ENCODE measurements around the gene NEBL. TPM values are rescaled to one million over a fixed set of nuclear protein-coding genes. Genes with fewer than 3 reads are reported as not detected.

Gene NEBL
- total and polyA plus RNA-seq, 4 donors, result 19.4 to 74.7 (median 50.1) TPM

GRCh38 chr10:20836401-20836800 lies 60.7 kb downstream of the NEBL start:
- peaks cover 0 to 6% (median 3%) of the 10 kb centered on the region in 4 donors for H3K9me3 ChIP-seq (ENCODE audit: control insufficient read depth in 4 of 4, insufficient read depth in 3 of 4, low read length in 3 of 4)
- DNase-seq, result no peak
- ATAC-seq (ENCODE audit: insufficient read depth, low FRiP score), result no peak
- no peak overlapping the region for H3K27ac ChIP-seq (ENCODE audit: low read depth in 1 of 2, low read length in 1 of 2)
- H3K27me3 ChIP-seq (ENCODE audit: control insufficient read depth in 3 of 3, insufficient read depth in 3 of 3, low read length in 2 of 3), result no peaks in the 10 kb centered on the region
- H3K4me3 ChIP-seq, result no peak overlapping the region
- peaks cover 0 to 17% (median 13%) of the 10 kb centered on the region in 5 donors for H3K4me1 ChIP-seq (ENCODE audit: control insufficient read depth in 5 of 5, insufficient read depth in 5 of 5, low read length in 5 of 5)
- H3K9ac ChIP-seq (ENCODE audit: insufficient read depth in 1 of 2, low read length in 2 of 2), result no peak overlapping the region
- peaks cover 3 to 40% (median 12%) of the 10 kb centered on the region in 4 donors for H3K36me3 ChIP-seq (ENCODE audit: control insufficient read depth in 4 of 4, insufficient read depth in 4 of 4, low read length in 4 of 4)
- no peak for TF ChIP-seq CTCF (IDR thresholded peaks at IDR 0.05; ENCODE audit: control extremely low read depth, extremely low read depth)
- WGBS, 2 donors, result 93 to 98% methylated on average over 7 of the region's 7 CpGs

- peaks cover 3 to 43% (median 12%) of the 10 kb centered on the region in 4 donors for H3K36me3 ChIP-seq (ENCODE audit: control insufficient read depth in 4 of 4, insufficient read depth in 4 of 4, low read length in 4 of 4)
- H3K9ac ChIP-seq (ENCODE audit: insufficient read depth in 1 of 2, low read length in 2 of 2), result no peak overlapping the region
- H3K27ac ChIP-seq (ENCODE audit: low read depth in 1 of 2, low read length in 1 of 2), result no peak overlapping the region
- peak in 2 of 3 donors; percentile 33 to 53 for DNase-seq
- H3K27me3 ChIP-seq (ENCODE audit: control insufficient read depth in 3 of 3, insufficient read depth in 3 of 3, low read length in 2 of 3), result no peaks in the 10 kb centered on the region
- H3K4me3 ChIP-seq, result no peak overlapping the region
- TF ChIP-seq CTCF (IDR thresholded peaks at IDR 0.05; ENCODE audit: control extremely low read depth, extremely low read depth), result no peak
- no peak for ATAC-seq (ENCODE audit: insufficient read depth, low FRiP score)
- WGBS, 2 donors, result 74 to 79% methylated on average over 4 of the region's 4 CpGs
- H3K4me1 ChIP-seq (ENCODE audit: control insufficient read depth in 5 of 5, insufficient read depth in 5 of 5, low read length in 5 of 5), result peaks cover 0 to 17% (median 13%) of the 10 kb centered on the region in 5 donors
- peaks cover 0 to 6% (median 3%) of the 10 kb centered on the region in 4 donors for H3K9me3 ChIP-seq (ENCODE audit: control insufficient read depth in 4 of 4, insufficient read depth in 3 of 4, low read length in 3 of 4)
Measured at GRCh38 chr10:20835335-20835734, 61.8 kb downstream of the NEBL start.

- TF ChIP-seq CTCF (IDR thresholded peaks at IDR 0.05; ENCODE audit: control extremely low read depth, extremely low read depth), result no peak
- Histone ChIP-seq H3K4me3 (no peak overlapping the region), H3K9ac (ENCODE audit: insufficient read depth in 1 of 2, low read length in 2 of 2) (no peak overlapping the region), H3K9me3 (ENCODE audit: control insufficient read depth in 4 of 4, insufficient read depth in 3 of 4, low read length in 3 of 4) (peaks cover 0 to 6% (median 3%) of the 10 kb centered on the region in 4 donors), H3K36me3 (ENCODE audit: control insufficient read depth in 4 of 4, insufficient read depth in 4 of 4, low read length in 4 of 4) (peaks cover 4 to 40% (median 12%) of the 10 kb centered on the region in 4 donors), H3K27me3 (ENCODE audit: control insufficient read depth in 3 of 3, insufficient read depth in 3 of 3, low read length in 2 of 3) (no peaks in the 10 kb centered on the region), H3K27ac (ENCODE audit: low read depth in 1 of 2, low read length in 1 of 2) (no peak overlapping the region), H3K4me1 (ENCODE audit: control insufficient read depth in 5 of 5, insufficient read depth in 5 of 5, low read length in 5 of 5) (peaks cover 0 to 17% (median 13%) of the 10 kb centered on the region in 5 donors)
- DNase-seq (peak in 1 of 3 donors; percentile 48), ATAC-seq (ENCODE audit: insufficient read depth, low FRiP score) (no peak)
- 48 to 69% methylated on average over 2 of the region's 2 CpGs for WGBS, 2 donors
Measured at GRCh38 chr10:20834825-20835224, 62.3 kb downstream of the NEBL start.

GRCh38 chr10:20822825-20823224 lies 74.3 kb downstream of the NEBL start:
- Histone ChIP-seq H3K9me3 (ENCODE audit: control insufficient read depth in 4 of 4, insufficient read depth in 3 of 4, low read length in 3 of 4) (no peaks in the 10 kb centered on the region), H3K9ac (ENCODE audit: insufficient read depth in 1 of 2, low read length in 2 of 2) (no peak overlapping the region), H3K36me3 (ENCODE audit: control insufficient read depth in 4 of 4, insufficient read depth in 4 of 4, low read length in 4 of 4) (peaks cover 0 to 19% (median 5%) of the 10 kb centered on the region in 4 donors), H3K27ac (ENCODE audit: low read depth in 1 of 2, low read length in 1 of 2) (no peak overlapping the region), H3K4me1 (ENCODE audit: control insufficient read depth in 5 of 5, insufficient read depth in 5 of 5, low read length in 5 of 5) (peaks cover 0 to 3% (median 0%) of the 10 kb centered on the region in 5 donors), H3K4me3 (no peak overlapping the region), H3K27me3 (ENCODE audit: control insufficient read depth in 3 of 3, insufficient read depth in 3 of 3, low read length in 2 of 3) (no peaks in the 10 kb centered on the region)
- no peak for ATAC-seq (ENCODE audit: insufficient read depth, low FRiP score)
- TF ChIP-seq CTCF (IDR thresholded peaks at IDR 0.05; ENCODE audit: control extremely low read depth, extremely low read depth), result no peak
- no peak for DNase-seq
- 96% methylated on average over 4 of the region's 4 CpGs for WGBS, 2 donors
